ENCODE results near the gene PBX3.

The PBX3 gene

GRCh38 chr9:125911861-125912644, 164.9 kb downstream of the PBX3 start:
- TF ChIP-seq POLR2A (IDR thresholded peaks at IDR 0.05; ENCODE audit: low read depth, low read length), result no peak
- FAIRE-seq (peak; percentile 94), DNase-seq (ENCODE audit: insufficient read length, low spot score) (no peak)

GRCh38 chr9:125912667-125913066, 165.5 kb downstream of the PBX3 start:
- no peak for TF ChIP-seq POLR2A (IDR thresholded peaks at IDR 0.05; ENCODE audit: low read depth, low read length)
- FAIRE-seq, result peak; percentile 64
- no peak for DNase-seq (ENCODE audit: insufficient read length, low spot score)

GRCh38 chr9:125913551-125913950, 166.4 kb downstream of the PBX3 start:
- peak; percentile 85 for FAIRE-seq
- DNase-seq (ENCODE audit: insufficient read length, low spot score), result no peak
- no peak for TF ChIP-seq POLR2A (IDR thresholded peaks at IDR 0.05; ENCODE audit: low read depth, low read length)

- no peak for FAIRE-seq
- no peak for DNase-seq (ENCODE audit: insufficient read length, low spot score)
- TF ChIP-seq POLR2A (IDR thresholded peaks at IDR 0.05; ENCODE audit: low read depth, low read length), result no peak
Measured at GRCh38 chr9:125914411-125914810, 167.2 kb downstream of the PBX3 start.

GRCh38 chr9:125915606-125916005, 168.4 kb downstream of the PBX3 start:
- FAIRE-seq (no peak), DNase-seq (ENCODE audit: insufficient read length, low spot score) (no peak)
- TF ChIP-seq POLR2A (IDR thresholded peaks at IDR 0.05; ENCODE audit: low read depth, low read length), result no peak

GRCh38 chr9:125919565-125919964, 172.4 kb downstream of the PBX3 start:
- DNase-seq (ENCODE audit: insufficient read length, low spot score) (no peak), FAIRE-seq (no peak)
- no peak for TF ChIP-seq POLR2A (IDR thresholded peaks at IDR 0.05; ENCODE audit: low read depth, low read length)

- no peak for FAIRE-seq
- TF ChIP-seq POLR2A (IDR thresholded peaks at IDR 0.05; ENCODE audit: low read depth, low read length), result no peak
- no peak for DNase-seq (ENCODE audit: insufficient read length, low spot score)
Measured at GRCh38 chr9:125920402-125920801, 173.2 kb downstream of the PBX3 start.

- FAIRE-seq (peak; percentile 71), DNase-seq (ENCODE audit: insufficient read length, low spot score) (no peak)
- TF ChIP-seq POLR2A (IDR thresholded peaks at IDR 0.05; ENCODE audit: low read depth, low read length), result no peak
Measured at GRCh38 chr9:125922854-125923253, 175.7 kb downstream of the PBX3 start.

- FAIRE-seq, result peak; percentile 85
- no peak for TF ChIP-seq POLR2A (IDR thresholded peaks at IDR 0.05; ENCODE audit: low read depth, low read length)
- no peak for DNase-seq (ENCODE audit: insufficient read length, low spot score)
Measured at GRCh38 chr9:125924351-125924750, 177.2 kb downstream of the PBX3 start.

GRCh38 chr9:125926936-125927335, 179.8 kb downstream of the PBX3 start:
- DNase-seq (ENCODE audit: insufficient read length, low spot score) (no peak), FAIRE-seq (peak; percentile 62)
- no peak for TF ChIP-seq POLR2A (IDR thresholded peaks at IDR 0.05; ENCODE audit: low read depth, low read length)

GRCh38 chr9:125929846-125930245, 182.7 kb downstream of the PBX3 start:
- no peak for TF ChIP-seq POLR2A (IDR thresholded peaks at IDR 0.05; ENCODE audit: low read depth, low read length)
- no peak for DNase-seq (ENCODE audit: insufficient read length, low spot score)
- peak; percentile 90 for FAIRE-seq

- no peak for TF ChIP-seq POLR2A (IDR thresholded peaks at IDR 0.05; ENCODE audit: low read depth, low read length)
- DNase-seq (ENCODE audit: insufficient read length, low spot score) (no peak), FAIRE-seq (no peak)
Measured at GRCh38 chr9:125931211-125931610, 184.0 kb downstream of the PBX3 start.

- DNase-seq (ENCODE audit: insufficient read length, low spot score) (peak; percentile 69), FAIRE-seq (peak; percentile 100)
- no peak for TF ChIP-seq POLR2A (IDR thresholded peaks at IDR 0.05; ENCODE audit: low read depth, low read length)
Measured at GRCh38 chr9:125932012-125932411, 184.8 kb downstream of the PBX3 start.

- no peak for DNase-seq (ENCODE audit: insufficient read length, low spot score)
- no peak for FAIRE-seq
- TF ChIP-seq POLR2A (IDR thresholded peaks at IDR 0.05; ENCODE audit: low read depth, low read length), result no peak
Measured at GRCh38 chr9:125932746-125933455, 185.7 kb downstream of the PBX3 start.

GRCh38 chr9:125942125-125942524, 195.0 kb downstream of the PBX3 start:
- TF ChIP-seq POLR2A (IDR thresholded peaks at IDR 0.05; ENCODE audit: low read depth, low read length), result no peak
- DNase-seq (ENCODE audit: insufficient read length, low spot score), result no peak
- no peak for FAIRE-seq

Data from H54 (cell line).